HG03045 (cell line): Measurements from ENCODE around the gene FILIP1.

Source experiments
- ATAC-seq: cut with Tn5 transposase; IDR thresholded peaks from one replicate; pipeline ENCODE4 v1.9.1; 2021; ENCODE audit warnings: mild to moderate bottlenecking, moderate library complexity; ENCODE audit not compliant: unreplicated experiment

Gene FILIP1

DNA sequence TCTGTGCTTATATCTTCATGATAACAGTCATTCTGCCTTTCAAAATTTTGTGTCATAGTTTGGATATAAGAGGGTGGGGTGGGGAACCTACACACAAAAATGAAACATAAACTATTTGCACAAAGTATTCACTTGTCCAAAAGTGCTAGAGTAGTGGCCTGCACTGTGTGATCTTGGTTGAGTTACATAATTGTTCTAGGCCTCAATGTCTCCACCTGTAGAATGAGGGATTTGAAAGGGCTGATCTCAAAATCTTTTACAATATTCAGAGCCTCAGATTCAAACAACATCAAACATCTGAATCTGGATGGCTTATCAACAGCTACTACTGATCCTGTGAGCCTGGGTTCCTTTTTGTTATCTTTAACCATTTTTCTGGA, 144.7 kb downstream of the FILIP1 start:
- no peak for ATAC-seq

DNA sequence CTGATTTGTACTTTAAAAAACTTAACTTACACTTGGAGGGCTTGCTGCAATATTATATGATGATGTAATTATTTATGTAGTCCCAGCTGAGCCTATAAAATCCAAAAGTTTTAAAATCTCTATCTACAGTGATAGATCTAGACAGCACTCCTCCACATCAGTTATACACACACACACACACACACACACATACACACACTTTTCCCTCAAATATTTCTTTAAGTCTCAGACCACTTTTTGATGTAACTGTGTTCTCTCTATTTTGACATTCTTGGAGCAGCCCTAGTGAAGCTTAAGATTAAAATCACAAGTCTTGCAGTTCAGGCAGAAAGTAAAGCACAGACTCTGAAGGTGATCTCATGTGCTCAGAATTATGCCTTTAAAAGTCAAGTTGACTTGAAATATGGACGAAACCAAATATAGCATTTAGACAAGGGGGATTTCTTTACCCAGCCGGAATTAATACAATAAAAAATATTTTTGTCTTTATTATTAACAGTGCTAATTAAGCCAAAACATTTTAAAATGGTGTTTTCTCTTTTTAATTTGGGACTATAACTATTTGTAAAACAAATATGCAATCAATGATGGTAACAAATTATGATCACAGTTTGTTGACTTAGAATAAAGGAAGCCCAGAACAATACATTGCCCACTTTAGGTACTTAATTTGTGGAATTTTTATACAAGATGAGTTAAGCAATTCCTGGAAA, 145.5 kb downstream of the FILIP1 start:
- no peak for ATAC-seq

DNA sequence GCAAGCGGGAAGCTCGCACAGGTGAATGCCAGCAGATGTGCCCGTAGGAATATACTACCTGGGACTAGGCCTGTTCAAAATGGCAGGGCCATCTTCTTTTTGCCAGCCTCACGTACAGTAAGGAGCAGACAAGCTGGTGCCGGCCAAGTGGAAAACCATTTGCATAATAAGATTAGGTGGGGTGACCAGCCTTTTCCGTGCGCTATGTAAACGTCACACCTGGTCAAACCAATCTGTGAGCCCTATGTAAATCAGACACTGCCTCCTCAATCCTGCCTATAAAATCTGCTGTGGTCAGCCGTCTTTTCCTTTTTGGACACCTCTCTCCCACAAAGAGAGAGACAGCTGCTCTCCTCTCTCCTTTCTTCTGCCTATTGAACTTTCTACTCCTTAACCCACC, 148.2 kb downstream of the FILIP1 start:
- ATAC-seq = no peak

DNA sequence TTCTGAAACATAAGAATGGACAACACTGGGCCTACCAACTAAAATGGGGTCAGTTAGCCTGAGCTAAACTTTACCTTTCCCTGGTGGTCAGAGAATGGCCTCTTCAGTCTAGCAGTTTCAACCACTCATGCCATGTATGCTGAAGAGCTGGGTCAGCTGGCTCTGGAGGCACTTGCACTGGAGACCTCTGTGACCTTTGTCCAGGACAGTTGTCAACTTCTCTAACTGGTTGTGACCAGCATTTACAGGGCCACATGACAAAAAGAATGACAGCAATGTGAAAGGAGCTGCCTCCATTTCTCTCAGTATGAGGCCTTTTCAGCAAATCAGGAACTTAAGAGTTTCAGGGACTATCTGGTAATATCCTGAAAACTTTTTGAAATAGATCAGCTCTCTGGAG, 149.1 kb downstream of the FILIP1 start:
- ATAC-seq = no peak

DNA sequence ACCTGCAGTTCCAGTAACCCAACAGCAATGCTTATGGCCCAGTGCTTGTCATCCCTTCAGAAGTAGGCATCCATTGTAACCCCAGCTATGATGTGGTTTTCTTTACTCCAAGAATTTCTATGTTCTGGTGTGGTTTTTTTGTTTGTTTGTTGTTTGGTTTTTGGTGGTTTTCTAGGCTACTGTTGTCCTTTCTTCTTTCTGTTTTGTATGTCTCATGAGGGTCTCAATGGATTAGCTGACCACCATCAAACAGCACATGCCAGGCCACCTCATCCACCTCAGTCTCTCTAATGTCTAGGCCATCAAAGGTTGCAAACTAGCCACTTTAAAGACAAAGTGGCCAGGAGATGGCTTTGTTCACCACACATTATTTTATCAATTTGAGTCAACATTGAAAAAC, 149.6 kb downstream of the FILIP1 start:
- no peak for ATAC-seq

DNA sequence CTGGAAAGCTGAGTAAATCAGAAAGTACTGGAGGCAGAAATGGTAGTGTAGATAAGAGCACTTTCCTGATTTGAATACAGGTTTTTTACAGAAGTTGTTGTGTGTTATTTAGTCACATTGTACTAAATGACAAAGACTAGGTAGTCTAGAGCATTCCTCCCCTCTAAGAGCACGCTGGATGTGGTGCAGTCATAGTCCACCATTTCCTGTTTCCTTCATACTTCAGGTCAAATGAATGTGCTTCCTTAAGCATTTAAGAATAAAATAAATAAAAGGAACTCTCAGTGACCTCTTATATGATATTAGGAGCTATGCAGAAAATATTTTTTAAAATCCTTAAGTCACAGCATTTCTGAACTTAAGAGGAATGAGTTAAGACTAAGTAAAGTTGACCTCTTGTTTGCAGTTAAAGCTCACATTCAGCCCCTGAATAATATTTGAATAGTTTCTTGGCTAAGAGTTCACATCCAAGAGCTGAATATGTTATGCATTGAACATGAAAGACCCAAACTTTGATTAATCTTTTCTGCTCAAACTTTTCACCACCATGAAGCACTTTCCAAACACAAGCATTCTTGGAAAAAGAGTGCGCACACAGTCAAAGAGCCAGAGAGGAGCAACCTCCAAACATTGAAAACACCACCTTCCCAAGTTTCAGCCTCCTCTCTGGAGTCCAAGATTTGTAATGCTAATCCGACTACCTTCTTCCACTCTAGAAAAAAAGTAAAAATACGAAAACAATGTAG, 155.6 kb downstream of the FILIP1 start:
- ATAC-seq = no peak

DNA sequence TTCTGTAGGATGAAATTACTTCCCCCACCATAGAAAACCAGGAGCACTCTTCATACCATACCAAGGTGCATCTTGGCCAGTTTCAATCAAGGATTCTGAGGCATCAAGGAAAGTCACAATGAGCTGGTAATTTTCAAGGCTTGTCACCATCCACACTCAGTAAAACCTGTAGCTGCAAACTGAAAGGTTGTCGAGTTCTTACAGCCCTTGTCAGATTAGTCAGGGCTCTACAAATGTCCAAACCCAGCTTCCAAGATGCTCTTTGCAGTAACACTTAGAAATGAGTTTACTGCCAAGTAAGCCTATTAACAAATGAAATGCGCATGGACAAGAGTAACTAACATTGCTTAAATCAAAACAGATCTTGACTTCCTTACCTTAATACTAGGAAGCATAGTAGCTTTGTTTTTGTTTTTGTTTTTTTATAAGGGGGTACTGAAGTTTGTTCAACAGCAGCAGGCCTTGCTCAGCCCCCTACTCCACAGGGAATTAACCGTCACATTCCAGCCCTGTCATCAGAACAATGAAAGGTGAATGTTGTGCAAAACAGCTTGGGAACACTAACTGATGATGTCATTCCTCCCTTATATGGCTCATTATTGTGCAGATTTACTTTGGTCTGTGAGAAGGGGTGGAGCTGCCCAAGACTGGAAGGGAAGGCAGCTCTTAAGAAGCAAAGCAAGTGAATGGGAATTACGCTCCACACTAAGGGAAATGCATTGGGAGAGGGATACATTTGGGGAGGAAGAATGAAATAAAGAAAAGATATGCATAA, 159.1 kb downstream of the FILIP1 start:
- no peak for ATAC-seq

DNA sequence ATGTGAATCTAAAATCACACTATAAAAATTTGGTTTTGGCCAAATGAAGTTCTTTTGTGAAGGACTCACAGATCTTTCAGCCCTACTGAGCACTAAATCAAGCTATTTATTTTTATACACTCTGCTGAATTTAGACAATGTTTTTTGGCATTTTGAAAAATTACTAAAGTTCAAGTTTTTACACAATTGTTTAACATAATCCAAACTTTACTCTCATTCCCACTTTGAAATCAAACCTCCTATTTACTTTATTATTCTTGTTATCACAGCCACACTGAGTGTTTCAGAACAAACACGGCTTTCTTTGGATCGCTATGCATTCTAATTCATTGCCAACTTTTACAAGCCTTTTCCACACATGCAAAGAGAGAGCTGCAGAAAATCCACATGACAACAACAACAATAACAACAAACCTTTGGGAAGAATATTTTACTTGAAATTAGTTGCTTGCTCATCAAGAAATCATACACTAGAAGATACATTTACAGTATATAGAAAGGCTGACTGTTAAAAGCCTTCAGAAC, 159.9 kb downstream of the FILIP1 start:
- no peak for ATAC-seq

DNA sequence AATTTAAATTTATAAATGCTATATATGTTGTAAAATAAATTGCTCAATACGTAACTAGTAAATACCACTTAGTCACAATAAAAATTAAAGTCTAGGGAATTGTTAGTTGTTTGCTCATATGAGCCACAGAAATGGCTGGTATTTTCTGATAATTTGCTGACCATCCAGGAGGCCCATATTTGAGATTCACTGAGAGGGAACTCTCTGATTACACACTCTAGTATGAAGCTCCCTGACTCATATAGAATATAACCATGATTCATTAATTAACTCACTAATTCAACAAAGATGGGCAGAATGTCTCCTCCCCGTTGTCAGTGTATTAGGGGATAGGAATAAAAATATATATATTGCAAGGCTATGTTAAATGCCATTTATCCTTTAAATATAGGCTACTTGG, 162.4 kb downstream of the FILIP1 start:
- ATAC-seq = no peak

DNA sequence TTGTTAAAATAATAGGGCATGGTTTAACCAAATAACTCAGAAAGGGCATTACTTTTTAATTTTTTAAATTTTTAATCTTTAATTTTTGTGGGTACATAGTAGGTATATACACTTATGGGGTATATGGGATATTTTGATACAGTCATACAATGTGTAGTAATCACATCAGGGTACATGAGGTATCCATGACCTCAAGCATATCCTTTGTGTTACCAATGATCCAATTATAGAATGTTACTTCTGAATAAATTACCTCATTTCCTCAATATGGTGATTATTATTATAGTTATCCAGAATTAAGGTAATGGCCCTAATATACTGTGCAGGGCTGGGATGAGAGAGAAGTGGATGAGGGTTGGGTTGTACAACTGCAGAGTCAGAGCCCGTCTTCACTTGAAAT, 163.9 kb downstream of the FILIP1 start:
- no peak for ATAC-seq

DNA sequence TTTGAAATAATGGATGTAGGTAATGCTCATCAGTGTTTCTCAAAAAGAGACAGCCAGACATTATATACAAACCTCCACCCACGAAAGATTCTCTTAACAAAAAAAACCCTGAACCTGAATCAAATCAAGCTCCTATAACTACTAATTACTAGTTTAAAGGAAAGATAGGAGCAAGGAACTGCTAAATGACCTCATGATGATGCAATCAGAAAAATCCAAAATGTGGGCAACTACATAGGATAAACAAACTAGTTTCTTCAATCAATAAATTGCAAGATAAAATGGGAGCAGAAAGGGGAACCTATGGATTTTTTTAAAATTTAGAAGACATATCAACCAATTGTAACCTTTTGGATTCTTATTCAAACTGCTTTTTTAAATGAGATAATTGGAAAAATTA, 165.8 kb downstream of the FILIP1 start:
- no peak for ATAC-seq

DNA sequence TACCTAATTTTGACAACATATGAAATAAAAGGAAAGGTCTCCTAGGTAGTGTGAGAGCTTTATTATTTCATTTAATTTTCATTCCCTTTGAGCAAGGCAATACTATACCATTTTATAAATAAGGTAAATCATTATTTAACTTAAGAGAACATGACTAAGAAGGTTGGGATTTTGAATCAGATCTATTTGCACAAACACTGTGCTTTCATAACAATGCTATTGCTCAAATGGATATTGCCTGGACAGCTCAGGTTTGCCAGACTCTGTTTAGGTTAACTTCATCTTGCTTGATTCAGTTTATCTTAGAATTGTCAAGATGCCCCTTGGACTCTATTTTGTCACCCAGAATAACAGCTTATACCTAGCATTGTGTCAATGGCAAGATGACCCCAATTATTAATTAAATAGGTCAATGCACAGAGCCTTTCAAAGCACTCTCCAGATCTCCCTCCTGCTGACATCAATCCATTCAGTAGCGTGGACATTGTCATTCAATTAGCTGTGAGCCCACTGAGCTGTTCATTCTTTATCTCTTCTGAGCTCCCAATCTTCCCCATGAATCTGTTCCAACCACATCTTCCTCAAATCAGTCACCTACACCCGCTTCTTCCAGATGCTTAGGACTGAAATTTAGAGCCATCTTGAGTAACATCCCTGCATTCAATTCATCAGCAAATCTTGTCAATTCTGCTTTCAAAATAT, 166.9 kb downstream of the FILIP1 start:
- ATAC-seq = no peak

DNA sequence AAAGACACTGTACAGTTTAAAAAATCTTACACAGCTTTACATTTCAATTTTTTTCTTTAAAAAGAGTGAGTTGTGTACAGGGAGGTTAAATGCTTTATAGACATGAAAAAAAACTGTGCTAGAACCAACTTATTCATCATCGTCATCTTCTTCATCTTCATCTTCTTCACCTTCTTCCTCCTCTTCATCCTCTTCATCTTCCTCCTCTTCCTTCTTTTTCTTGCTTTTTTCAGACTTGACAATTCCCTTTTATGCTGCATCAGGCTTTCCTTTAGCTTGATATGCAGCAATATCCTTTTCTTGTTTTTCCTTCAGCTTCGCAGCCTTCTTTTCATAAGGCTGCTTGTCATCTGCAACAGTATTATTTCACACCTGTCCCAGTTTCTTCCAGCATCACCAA, 174.7 kb downstream of the FILIP1 start:
- ATAC-seq = no peak

DNA sequence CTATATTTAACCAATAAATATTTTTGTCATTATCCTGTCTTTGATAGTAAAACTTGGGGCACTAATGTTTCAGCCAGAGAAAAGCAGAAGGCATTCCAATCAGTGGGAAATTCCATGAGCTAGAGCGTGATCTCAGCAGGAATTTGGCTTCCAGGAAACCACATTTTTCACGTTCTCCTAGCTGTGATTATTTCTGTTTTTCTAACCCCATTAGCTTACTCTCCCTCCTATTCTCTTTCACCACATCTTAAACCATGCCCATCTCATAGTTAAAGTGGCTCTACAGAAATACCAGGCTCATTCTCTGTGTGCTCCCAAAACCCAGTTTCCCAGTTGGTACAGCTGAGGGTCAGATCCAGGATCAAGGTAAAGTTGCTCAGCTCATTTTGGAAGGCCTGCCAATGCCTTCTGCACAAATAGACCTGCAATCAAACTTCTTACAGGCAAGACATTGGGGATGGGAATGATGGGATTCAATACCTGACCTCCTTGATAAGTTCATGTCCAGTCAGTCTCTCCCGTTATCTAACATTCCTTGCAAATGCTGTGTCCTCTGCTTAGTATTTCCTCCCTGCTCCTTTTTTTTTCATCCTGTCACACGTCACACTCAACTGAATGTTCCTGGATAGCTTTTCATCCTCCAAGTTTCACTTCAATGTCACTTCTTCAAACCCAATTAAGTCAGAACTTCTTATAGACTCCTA, 175.9 kb downstream of the FILIP1 start:
- ATAC-seq = no peak

DNA sequence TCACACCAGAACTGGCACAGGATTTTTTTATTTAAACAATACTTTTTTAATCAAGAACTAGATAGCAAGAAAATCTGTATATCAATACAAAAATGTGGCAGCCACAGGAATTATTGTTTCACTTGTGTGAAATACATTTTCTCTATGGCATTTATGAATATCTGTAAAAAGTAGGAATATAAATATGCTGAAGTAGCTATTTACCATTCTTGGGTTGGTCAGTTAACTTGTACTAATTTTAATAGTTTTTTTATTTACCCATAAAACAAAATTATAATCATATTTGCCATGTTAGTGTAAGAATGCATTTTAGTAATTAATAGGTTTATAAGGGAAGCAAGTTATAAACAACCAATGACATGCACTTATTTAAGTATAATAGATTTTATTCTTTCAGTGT, 177.6 kb downstream of the FILIP1 start:
- no peak for ATAC-seq

DNA sequence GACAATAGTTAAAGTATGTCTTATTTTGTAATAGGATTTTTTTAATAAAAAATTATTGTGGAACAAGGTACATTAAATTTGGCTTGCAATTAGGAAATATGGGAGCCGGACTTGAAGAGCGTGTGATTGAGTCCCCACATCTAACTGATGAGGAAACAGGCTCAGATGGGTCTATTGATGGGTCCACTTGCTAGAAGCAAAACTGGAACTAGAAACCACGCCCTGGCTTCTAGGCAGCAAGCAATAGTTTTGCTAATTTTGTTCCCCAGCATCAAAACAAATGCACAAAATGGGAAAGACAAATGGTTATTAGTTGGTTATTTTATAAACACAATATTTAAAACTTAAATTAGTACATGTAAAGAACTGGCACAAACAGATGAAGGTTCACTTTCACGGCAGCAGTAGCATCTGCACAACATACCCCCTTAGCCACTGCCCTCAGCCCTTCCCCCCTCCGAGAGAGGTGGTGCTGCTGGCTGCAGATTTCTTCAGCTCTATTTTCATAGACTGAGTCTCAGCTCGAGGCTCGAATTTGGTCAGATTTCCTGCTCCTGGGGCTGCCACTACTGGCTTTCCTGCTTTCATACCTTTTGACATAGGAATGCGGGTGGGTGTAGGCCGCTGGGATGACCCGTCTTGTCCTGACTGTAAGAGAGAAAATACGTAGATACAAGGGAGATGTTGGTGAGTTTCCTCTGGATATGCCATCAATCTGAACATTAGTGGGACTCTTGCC, 185.2 kb downstream of the FILIP1 start:
- no peak for ATAC-seq

DNA sequence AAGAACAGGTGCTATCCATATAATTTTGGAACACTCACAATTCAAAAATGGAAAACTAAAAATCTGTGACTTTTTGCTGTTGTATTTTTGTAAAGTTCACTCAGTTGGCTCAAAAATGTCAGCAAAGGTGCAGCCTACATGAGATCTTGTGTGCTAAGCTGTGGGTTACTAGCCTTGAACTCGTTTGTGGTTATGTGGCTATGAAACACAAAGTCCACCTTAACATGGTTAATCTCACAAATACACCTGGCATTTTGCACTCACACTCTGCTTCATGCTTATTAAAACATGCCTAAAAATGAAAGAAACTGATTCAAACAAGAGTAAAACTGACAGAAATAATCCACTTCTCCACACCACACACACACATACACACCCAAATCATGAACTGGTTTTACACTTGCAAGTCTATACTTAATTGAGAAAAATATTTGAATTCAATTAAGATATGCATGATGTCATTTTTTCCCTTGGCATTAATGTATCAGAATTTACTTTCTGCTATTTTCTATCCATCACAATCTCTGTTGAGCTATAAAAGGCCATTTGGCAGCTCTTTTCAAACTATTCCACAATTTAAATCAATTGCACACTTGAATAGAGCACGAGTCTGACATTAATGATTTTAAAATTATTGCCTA, 186.1 kb downstream of the FILIP1 start:
- ATAC-seq = no peak

DNA sequence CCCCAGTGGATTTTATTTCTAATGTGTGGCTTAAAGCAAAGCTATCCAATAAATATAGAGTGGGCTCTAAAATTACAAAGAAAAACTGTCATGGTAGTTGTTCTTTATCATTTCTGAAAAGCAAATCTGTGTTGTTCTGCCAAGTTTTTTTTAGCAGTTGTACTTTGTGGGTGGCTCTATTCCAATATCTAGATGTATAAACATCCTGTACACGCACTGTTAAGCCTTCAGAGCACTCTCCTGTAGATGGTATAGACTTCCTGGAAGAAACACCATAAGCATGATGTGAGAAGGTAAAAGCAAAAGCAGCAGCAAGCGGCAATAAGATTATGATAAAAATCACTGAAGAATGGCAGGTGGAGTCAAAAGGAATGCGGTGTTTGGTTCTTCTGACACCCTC, 187.5 kb downstream of the FILIP1 start:
- no peak for ATAC-seq

DNA sequence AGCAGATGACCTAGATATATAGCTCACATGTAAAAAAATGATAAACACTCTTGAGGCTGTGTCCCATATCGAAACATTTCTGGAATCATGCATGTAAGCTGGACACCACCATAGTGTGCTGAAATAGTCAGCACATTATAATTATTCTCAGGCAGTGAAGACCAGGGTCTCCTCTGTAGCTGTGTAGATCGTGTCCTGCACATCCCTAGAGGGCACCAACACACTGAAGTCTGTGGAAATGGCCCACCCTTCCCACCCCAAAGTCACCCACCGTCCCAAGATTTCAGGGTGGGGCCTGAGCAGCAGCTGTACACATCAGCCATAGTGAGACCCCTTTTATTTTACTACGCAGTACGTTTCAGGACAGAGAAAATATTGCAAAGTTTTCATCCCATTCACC, 188.0 kb downstream of the FILIP1 start:
- no peak for ATAC-seq
